Panc1 (cell line): Measurements from ENCODE around the gene MAP2K5.

Experiments used
- REST ChIP-seq, 2 experiments: IDR thresholded peaks; 2 replicates each; pipeline ENCODE4 v1.6.1; 2011 to 2012; ENCODE audit warnings: low read depth in 2 of 2, control low read depth in 1 of 2, low read length in 1 of 2, mild to moderate bottlenecking in 1 of 2, moderate library complexity in 1 of 2; ENCODE audit not compliant: insufficient read depth in 1 of 2
- SIN3A ChIP-seq: IDR thresholded peaks from 2 replicates; pipeline ENCODE4 v1.6.1; 2012; ENCODE audit warnings: low read depth, mild to moderate bottlenecking, low read length, moderate library complexity, borderline replicate concordance; ENCODE audit not compliant: insufficient read depth
- TF ChIP-seq, protein P1 (sequence below): fragments of 450-650 bp; IDR thresholded peaks from 2 replicates; pipeline ENCODE4 v1.5.1; 2017; ENCODE audit warnings: mild to moderate bottlenecking

- TF ChIP-seq, protein P1, sequence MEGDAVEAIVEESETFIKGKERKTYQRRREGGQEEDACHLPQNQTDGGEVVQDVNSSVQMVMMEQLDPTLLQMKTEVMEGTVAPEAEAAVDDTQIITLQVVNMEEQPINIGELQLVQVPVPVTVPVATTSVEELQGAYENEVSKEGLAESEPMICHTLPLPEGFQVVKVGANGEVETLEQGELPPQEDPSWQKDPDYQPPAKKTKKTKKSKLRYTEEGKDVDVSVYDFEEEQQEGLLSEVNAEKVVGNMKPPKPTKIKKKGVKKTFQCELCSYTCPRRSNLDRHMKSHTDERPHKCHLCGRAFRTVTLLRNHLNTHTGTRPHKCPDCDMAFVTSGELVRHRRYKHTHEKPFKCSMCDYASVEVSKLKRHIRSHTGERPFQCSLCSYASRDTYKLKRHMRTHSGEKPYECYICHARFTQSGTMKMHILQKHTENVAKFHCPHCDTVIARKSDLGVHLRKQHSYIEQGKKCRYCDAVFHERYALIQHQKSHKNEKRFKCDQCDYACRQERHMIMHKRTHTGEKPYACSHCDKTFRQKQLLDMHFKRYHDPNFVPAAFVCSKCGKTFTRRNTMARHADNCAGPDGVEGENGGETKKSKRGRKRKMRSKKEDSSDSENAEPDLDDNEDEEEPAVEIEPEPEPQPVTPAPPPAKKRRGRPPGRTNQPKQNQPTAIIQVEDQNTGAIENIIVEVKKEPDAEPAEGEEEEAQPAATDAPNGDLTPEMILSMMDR = no peak
- TF ChIP-seq SIN3A (no peak), REST (IDR thresholded peaks at IDR 0.05; ENCODE audit: insufficient read depth in 1 of 2, low read depth in 2 of 2, low read length in 1 of 2) (no peak)
These were observed 157.5 kb downstream of the MAP2K5 start for GRCh38 chr15:67700023-67700422.
